ENCODE measurements around the gene SPATA3. TPM values are rescaled to one million over a fixed set of nuclear protein-coding genes. Genes with fewer than 3 reads are reported as not detected.
A peak's percentile ranks its signal among the peaks of the same experiment; 100 is the strongest.

Gene SPATA3
- total and polyA plus RNA-seq, 2 of the 8 experiments (the other 6 are each of a cell fraction or from before 2014, with no cell fraction given) = not detected

- peak; percentile 29; the same call in 1 of the 2 replicates for TF ChIP-seq TEAD4 (IDR thresholded peaks at IDR 0.05; ENCODE audit: low read depth, low read length)
- peak; percentile 13 for TF ChIP-seq NANOG (IDR thresholded peaks at IDR 0.05; ENCODE audit: insufficient read depth, low read depth, low read length, poor library complexity, severe bottlenecking)
- TF ChIP-seq KDM5A (IDR thresholded peaks at IDR 0.05; ENCODE audit: low read length) = no peak
- TF ChIP-seq HDAC2 (IDR thresholded peaks at IDR 0.05; ENCODE audit: borderline replicate concordance in 1 of 2, low read depth in 2 of 2, low read length in 2 of 2) = peak in 1 of 2 experiments; percentile 53; a peak in 1 of 4 replicates
- no peak for TF ChIP-seq CHD2 (IDR thresholded peaks at IDR 0.05; ENCODE audit: low read length)
- no peak for TF ChIP-seq GTF2F1 (IDR thresholded peaks at IDR 0.05; ENCODE audit: borderline replicate concordance, low read depth, low read length)
- no peak for TF ChIP-seq SP4 (IDR thresholded peaks at IDR 0.05; ENCODE audit: low read length)
- no peak for TF ChIP-seq SUZ12 (IDR thresholded peaks at IDR 0.05; ENCODE audit: low read length)
- TF ChIP-seq CTBP2 (IDR thresholded peaks at IDR 0.05; ENCODE audit: borderline replicate concordance, insufficient read depth, insufficient read length, low read length) = peak; percentile 50
- TF ChIP-seq CHD1 (IDR thresholded peaks at IDR 0.05; ENCODE audit: low read depth, low read length) = no peak
- TF ChIP-seq YY1 (IDR thresholded peaks at IDR 0.05; ENCODE audit: low read depth, low read length) = 0 out of 2 replicates have a peak, but pooled peaks have one; percentile 48
- TF ChIP-seq, protein P1, sequence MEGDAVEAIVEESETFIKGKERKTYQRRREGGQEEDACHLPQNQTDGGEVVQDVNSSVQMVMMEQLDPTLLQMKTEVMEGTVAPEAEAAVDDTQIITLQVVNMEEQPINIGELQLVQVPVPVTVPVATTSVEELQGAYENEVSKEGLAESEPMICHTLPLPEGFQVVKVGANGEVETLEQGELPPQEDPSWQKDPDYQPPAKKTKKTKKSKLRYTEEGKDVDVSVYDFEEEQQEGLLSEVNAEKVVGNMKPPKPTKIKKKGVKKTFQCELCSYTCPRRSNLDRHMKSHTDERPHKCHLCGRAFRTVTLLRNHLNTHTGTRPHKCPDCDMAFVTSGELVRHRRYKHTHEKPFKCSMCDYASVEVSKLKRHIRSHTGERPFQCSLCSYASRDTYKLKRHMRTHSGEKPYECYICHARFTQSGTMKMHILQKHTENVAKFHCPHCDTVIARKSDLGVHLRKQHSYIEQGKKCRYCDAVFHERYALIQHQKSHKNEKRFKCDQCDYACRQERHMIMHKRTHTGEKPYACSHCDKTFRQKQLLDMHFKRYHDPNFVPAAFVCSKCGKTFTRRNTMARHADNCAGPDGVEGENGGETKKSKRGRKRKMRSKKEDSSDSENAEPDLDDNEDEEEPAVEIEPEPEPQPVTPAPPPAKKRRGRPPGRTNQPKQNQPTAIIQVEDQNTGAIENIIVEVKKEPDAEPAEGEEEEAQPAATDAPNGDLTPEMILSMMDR (IDR thresholded peaks at IDR 0.05; ENCODE audit: control extremely low read depth in 1 of 3, insufficient read depth in 1 of 3, low read depth in 1 of 3, low read length in 3 of 3) = peak; percentile 93 to 97 (median 95)
- peak; percentile 91 for TF ChIP-seq MAX (IDR thresholded peaks at IDR 0.05)
- TF ChIP-seq POLR2AphosphoS5 (IDR thresholded peaks at IDR 0.05; ENCODE audit: low read depth, low read length) = no peak
- no peak for TF ChIP-seq RFX5 (IDR thresholded peaks at IDR 0.05; ENCODE audit: borderline replicate concordance, low read depth, low read length)
- no peak for TF ChIP-seq SAP30 (IDR thresholded peaks at IDR 0.05; ENCODE audit: insufficient read depth, insufficient replicate concordance, low read length)
- no peak for TF ChIP-seq CBX8 (IDR thresholded peaks at IDR 0.05; ENCODE audit: borderline replicate concordance, low read depth, low read length)
- peak; percentile 92 to 94 for TF ChIP-seq RAD21 (IDR thresholded peaks at IDR 0.05 in 1 of 2, conservative IDR thresholded peaks at IDR 0.05 in 1 of 2; ENCODE audit: low read depth in 2 of 2, low read length in 2 of 2)
- no peak for TF ChIP-seq TAF7 (optimal IDR thresholded peaks at IDR 0.05; ENCODE audit: borderline replicate concordance, low read depth, low read length)
Observed at GRCh38 chr2:230987137-230988020, 8.5 kb upstream of the SPATA3 start (continued).
